GM23248 (cell line): ENCODE data around the gene SIK3. TPM values are rescaled to one million over a fixed set of nuclear protein-coding genes. Genes with fewer than 3 reads are reported as not detected.

ENCODE experiments used
- DNase-seq: peaks from one replicate; pipeline ENCODE4 v3.0.0-alpha.2; 2015
- H2AFZ ChIP-seq: fragments of 200-600 bp; sonication (generic); 2 replicates; pipeline ENCODE4 v1.6.1; 2016; ENCODE audit warnings: antibody characterized with exemption
- H3F3A ChIP-seq: fragments of 200-600 bp; sonication (generic); 2 replicates; pipeline ENCODE4 v1.6.1; 2016; ENCODE audit warnings: mild to moderate bottlenecking, antibody characterized with exemption, mixed run types; ENCODE audit not compliant: insufficient read depth
- H3K27ac ChIP-seq: fragments of 200-600 bp; sonication (generic); 2 replicates; pipeline ENCODE4 v1.5.1; 2016; ENCODE audit warnings: mild to moderate bottlenecking
- H3K27me3 ChIP-seq: fragments of 200-600 bp; sonication (generic); replicated peaks from 2 replicates; pipeline ENCODE4 v1.6.1; 2016; ENCODE audit warnings: mild to moderate bottlenecking; ENCODE audit not compliant: insufficient read depth
- H3K36me3 ChIP-seq: fragments of 200-600 bp; sonication (generic); 2 replicates; pipeline ENCODE4 v1.6.1; 2016; ENCODE audit warnings: low read depth, mild to moderate bottlenecking
- H3K4me1 ChIP-seq: fragments of 200-600 bp; sonication (generic); 2 replicates; pipeline ENCODE4 v1.6.1; 2016; ENCODE audit warnings: mild to moderate bottlenecking; ENCODE audit not compliant: insufficient read depth
- H3K4me2 ChIP-seq: fragments of 200-600 bp; sonication (generic); one replicate; pipeline ENCODE4 v1.6.1; 2016; ENCODE audit warnings: mild to moderate bottlenecking; ENCODE audit not compliant: unreplicated experiment
- H3K4me3 ChIP-seq: fragments of 200-600 bp; sonication (generic); 2 replicates; pipeline ENCODE4 v1.5.1; 2016; ENCODE audit warnings: mild to moderate bottlenecking
- H3K79me2 ChIP-seq: fragments of 200-600 bp; sonication (generic); 2 replicates; pipeline ENCODE4 v1.6.1; 2016; ENCODE audit warnings: mild to moderate bottlenecking; ENCODE audit not compliant: insufficient read depth
- H3K9ac ChIP-seq: fragments of 200-600 bp; sonication (generic); 2 replicates; pipeline ENCODE4 v1.6.1; 2016; ENCODE audit warnings: mild to moderate bottlenecking
- H3K9me2 ChIP-seq: fragments of 200-600 bp; sonication (generic); 2 replicates; pipeline ENCODE4 v1.6.1; 2016; ENCODE audit warnings: mixed run types, mild to moderate bottlenecking, moderate library complexity; ENCODE audit not compliant: insufficient read depth
- H3K9me3 ChIP-seq: fragments of 200-600 bp; sonication (generic); one replicate; pipeline ENCODE4 v1.6.1; 2017; ENCODE audit warnings: low read depth
- H4K20me1 ChIP-seq: fragments of 200-600 bp; sonication (generic); 2 replicates; pipeline ENCODE4 v1.6.0; 2016; ENCODE audit not compliant: insufficient read depth
- EZH2 ChIP-seq: fragments of 200-600 bp; sonication (generic); IDR thresholded peaks from 2 replicates; pipeline ENCODE4 v1.6.1; 2018; ENCODE audit warnings: antibody characterized with exemption, mild to moderate bottlenecking; ENCODE audit not compliant: insufficient read depth, poor library complexity, severe bottlenecking
- EZH2phosphoT487 ChIP-seq: fragments of 200-600 bp; sonication (generic); IDR thresholded peaks from 2 replicates; pipeline ENCODE4 v1.6.1; 2018; ENCODE audit warnings: antibody characterized with exemption, moderate library complexity, mild to moderate bottlenecking, low read depth; ENCODE audit not compliant: insufficient read depth
- WGBS, 2 experiments: methylation state at CpG; one replicate each; pipeline ENCODE4 v1.1.6; 2015 to 2017; ENCODE audit warnings: low lambda C conversion rate in 2 of 2, low coverage in 1 of 2; ENCODE audit errors: missing lambda C conversion rate in 2 of 2; 5-methylcytosine and 5-hydroxymethylcytosine counted together
- in situ Hi-C: fragments of 300-500 bp; cut with MboI; formaldehyde crosslinking; loops from 2 replicates; pipeline ENCODE4 v1.15.0; 2020
- polyA plus RNA-seq: library from polyadenylated mRNA; unstranded; fragments of >200 nt; fragmentation: Nextera tagmentation; extraction: Ambion mirVana; gene quantifications from 2 replicates; pipeline ENCODE4 v1.2.1, GENCODE V29; 2016
- total RNA-seq: library from RNA; depleted of rRNA; stranded (reverse); fragments of >200 nt; shearing (Covaris generic); gene quantifications from 2 replicates; pipeline ENCODE4 v1.2.3, GENCODE V29; 2014

Gene SIK3
- total and polyA plus RNA-seq, 2 experiments from 2014 or later: 4.2 to 15.5 TPM

DNA sequence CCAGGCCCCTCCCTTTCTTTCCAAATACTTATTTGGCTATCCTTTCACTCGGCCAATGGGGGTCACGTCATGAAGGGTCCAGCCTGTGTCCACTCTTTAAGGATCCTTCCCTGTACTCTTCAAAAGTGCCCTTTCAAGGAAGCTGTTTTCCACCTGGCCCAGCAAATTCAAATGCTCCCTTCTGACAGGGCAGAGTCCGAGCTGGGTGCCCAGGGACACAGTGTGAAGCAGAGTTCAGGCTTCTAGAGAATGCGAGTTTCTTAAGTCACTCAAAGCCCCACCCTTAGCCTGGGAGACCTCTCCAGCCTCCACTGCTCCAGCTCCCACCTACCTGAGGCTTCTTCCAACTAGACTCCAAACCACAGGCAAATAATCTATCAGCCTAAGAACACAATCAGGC lies 255.3 kb downstream of the SIK3 start:
- Histone ChIP-seq H3K27ac (no peak overlapping the region), H3K4me2 (no peak overlapping the region), H3K4me3 (no peak overlapping the region), H2AFZ (no peak overlapping the region), H3K36me3 (peaks cover 8% of the 10 kb centered on the region; the same call in 1 of the 2 replicates), H3K27me3 (no peaks in the 10 kb centered on the region), H4K20me1 (no peaks in the 10 kb centered on the region), H3K9ac (no peak overlapping the region), H3K4me1 (no peaks in the 10 kb centered on the region), H3K9me3 (no peaks in the 10 kb centered on the region), H3K9me2 (no peaks in the 10 kb centered on the region), H3F3A (0 out of 2 replicates have a peak, but pooled peaks cover 10% of the 10 kb centered on the region), H3K79me2 (no peaks in the 10 kb centered on the region)
- no peak for DNase-seq
- TF ChIP-seq EZH2 (no peak), EZH2phosphoT487 (no peak)
- in situ Hi-C loops: no loop called here
- WGBS, 2 experiments: 81 to 92% methylated on average over 4 of the region's 4 CpGs

- Histone ChIP-seq H3K79me2 (no peaks in the 10 kb centered on the region), H3K9me3 (no peaks in the 10 kb centered on the region), H4K20me1 (no peaks in the 10 kb centered on the region), H3K9me2 (no peaks in the 10 kb centered on the region), H3K4me3 (no peak overlapping the region), H3F3A (0 out of 2 replicates have a peak, but pooled peaks cover 10% of the 10 kb centered on the region), H2AFZ (no peak overlapping the region), H3K27ac (no peak overlapping the region), H3K36me3 (peaks cover 8% of the 10 kb centered on the region; the same call in 1 of the 2 replicates), H3K4me1 (no peaks in the 10 kb centered on the region), H3K27me3 (no peaks in the 10 kb centered on the region), H3K4me2 (no peak overlapping the region), H3K9ac (no peak overlapping the region)
- WGBS, 2 experiments: 95 to 97% methylated on average over 4 of the region's 4 CpGs
- in situ Hi-C loops: no loop called here
- no peak for DNase-seq
- TF ChIP-seq EZH2phosphoT487: no peak
- no peak for TF ChIP-seq EZH2
Measured at GRCh38 chr11:116842117-116842516, 256.1 kb downstream of the SIK3 start.

DNA sequence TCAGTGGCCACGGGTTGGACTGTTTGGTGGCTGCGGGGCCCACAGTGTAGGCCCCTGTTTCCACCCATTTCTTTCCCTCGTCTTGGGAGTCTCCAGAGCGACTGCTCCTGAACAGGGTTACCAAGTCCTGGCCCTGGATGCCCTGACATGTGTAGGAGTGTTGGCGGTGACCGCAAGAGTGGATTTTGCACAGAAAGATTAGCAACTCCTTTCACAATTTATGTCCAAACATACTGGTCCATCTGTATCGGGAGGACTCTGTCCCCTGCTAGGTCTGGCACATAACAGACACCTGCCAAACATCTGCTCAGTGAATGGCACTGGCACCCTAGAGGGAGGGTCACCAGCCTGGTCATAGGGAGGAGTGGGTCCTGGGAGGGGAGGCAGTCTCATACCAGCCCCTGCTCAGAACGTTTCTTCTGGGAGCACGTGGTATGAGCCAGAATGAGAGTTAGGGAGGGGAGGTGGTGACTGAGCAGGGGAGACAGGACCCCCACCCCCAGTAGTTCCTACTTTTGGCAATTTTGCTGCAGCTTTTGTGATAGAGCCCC lies 257.4 kb downstream of the SIK3 start:
- H3K27ac ChIP-seq: no peak overlapping the region
- no peaks in the 10 kb centered on the region for H3K9me3 ChIP-seq
- 49 to 53% methylated on average over 9 of the region's 9 CpGs for WGBS, 2 experiments
- DNase-seq: no peak
- in situ Hi-C loops: no loop called here
- H3K9ac ChIP-seq: no peak overlapping the region
- 0 out of 2 replicates have a peak, but pooled peaks cover 10% of the 10 kb centered on the region for H3F3A ChIP-seq
- no peak overlapping the region for H2AFZ ChIP-seq
- no peaks in the 10 kb centered on the region for H3K4me1 ChIP-seq
- H3K36me3 ChIP-seq: peaks cover 8% of the 10 kb centered on the region; the same call in 1 of the 2 replicates
- TF ChIP-seq EZH2: no peak
- TF ChIP-seq EZH2phosphoT487: no peak
- H4K20me1 ChIP-seq: no peaks in the 10 kb centered on the region
- H3K79me2 ChIP-seq: no peaks in the 10 kb centered on the region
- H3K27me3 ChIP-seq: no peaks in the 10 kb centered on the region
- H3K9me2 ChIP-seq: no peaks in the 10 kb centered on the region
- H3K4me3 ChIP-seq: no peak overlapping the region
- H3K4me2 ChIP-seq: no peak overlapping the region

- Histone ChIP-seq H3K4me3 (no peak overlapping the region), H3K4me2 (no peak overlapping the region), H3K27ac (no peak overlapping the region), H3F3A (0 out of 2 replicates have a peak, but pooled peaks cover 10% of the 10 kb centered on the region), H3K79me2 (no peaks in the 10 kb centered on the region), H2AFZ (no peak overlapping the region), H3K4me1 (peaks cover 4% of the 10 kb centered on the region; the same call in 1 of the 2 replicates), H3K27me3 (no peaks in the 10 kb centered on the region), H4K20me1 (no peaks in the 10 kb centered on the region), H3K9ac (no peak overlapping the region), H3K9me2 (no peaks in the 10 kb centered on the region), H3K36me3 (peaks cover 8% of the 10 kb centered on the region; the same call in 1 of the 2 replicates), H3K9me3 (no peaks in the 10 kb centered on the region)
- 37 to 38% methylated on average over 6 of the region's 6 CpGs for WGBS, 2 experiments
- TF ChIP-seq EZH2 (no peak), EZH2phosphoT487 (no peak)
- in situ Hi-C loops: no loop called here
- peak; percentile 53 for DNase-seq
Measured at GRCh38 chr11:116840224-116840745, 257.9 kb downstream of the SIK3 start.
